Caco-2 (cell line): ENCODE measurements around the gene PIGM. TPM values are rescaled to one million over a fixed set of nuclear protein-coding genes. Genes with fewer than 3 reads are reported as not detected.

Experiments used
- BruUV-seq: library from RNA; stranded (reverse); fragments of 400-500 nt; replicated peaks from 2 replicates; lab custom pipeline; 2021; lab: Mats Ljungman, UMichigan
- CTCF ChIA-PET: fragments of 300-600 bp; sonication (Branson Sonifier 250); formaldehyde crosslinking; loops from one replicate; lab custom pipeline; 2022; ENCODE audit warnings: antibody characterized with exemption; lab: Charles Lee
- POLR2A ChIA-PET: fragments of 300-600 bp; sonication (Branson Sonifier 250); formaldehyde crosslinking; loops from one replicate; lab custom pipeline; 2022; ENCODE audit warnings: antibody characterized with exemption; lab: Charles Lee
- DNase-seq, 2 experiments: peaks; one replicate each; pipeline versions ENCODE4 v3.0.0 to v3.0.0-alpha.2; 2020 to 2022
- H3K27me3 ChIP-seq: replicated peaks from 2 replicates; pipeline ENCODE4 v1.6.0; 2011; ENCODE audit warnings: low read length; ENCODE audit not compliant: control insufficient read depth, insufficient read depth
- H3K36me3 ChIP-seq: 2 replicates; pipeline ENCODE4 v1.5.1; 2011; ENCODE audit warnings: low read length; ENCODE audit not compliant: control insufficient read depth, insufficient read depth
- H3K4me1 ChIP-seq: fragments of 250-450 bp; sonication (Bioruptor Pico); 2 replicates; pipeline ENCODE4 v1.5.1; 2020; ENCODE audit warnings: mild to moderate bottlenecking
- H3K4me3 ChIP-seq: 2 replicates; pipeline ENCODE4 v1.5.1; 2011; ENCODE audit warnings: low read depth, mild to moderate bottlenecking, control low read depth, low read length
- H3K9me3 ChIP-seq: fragments of 250-450 bp; sonication (Bioruptor Pico); 2 replicates; pipeline ENCODE4 v1.5.1; 2020; ENCODE audit warnings: mild to moderate bottlenecking, moderate library complexity
- H3K27ac Mint-ChIP-seq: one replicate; pipeline ENCODE4 v1.8.0; 2022; ENCODE audit warnings: mixed read lengths; ENCODE audit not compliant: unreplicated experiment
- H3K27me3 Mint-ChIP-seq: one replicate; pipeline ENCODE4 v1.8.0; 2022; ENCODE audit warnings: mixed read lengths; ENCODE audit not compliant: insufficient read depth, unreplicated experiment
- H3K36me3 Mint-ChIP-seq: one replicate; pipeline ENCODE4 v1.8.0; 2022; ENCODE audit warnings: mild to moderate bottlenecking, mixed read lengths; ENCODE audit not compliant: insufficient read depth, unreplicated experiment
- H3K4me1 Mint-ChIP-seq: one replicate; pipeline ENCODE4 v1.8.0; 2022; ENCODE audit warnings: low read depth, mixed read lengths; ENCODE audit not compliant: unreplicated experiment
- H3K4me3 Mint-ChIP-seq: one replicate; pipeline ENCODE4 v1.8.0; 2022; ENCODE audit warnings: mild to moderate bottlenecking, moderate library complexity, mixed read lengths; ENCODE audit not compliant: unreplicated experiment
- H3K9me3 Mint-ChIP-seq: one replicate; pipeline ENCODE4 v1.8.0; 2022; ENCODE audit warnings: mixed read lengths; ENCODE audit not compliant: unreplicated experiment
- intact Hi-C: fragments of 100-400 bp; cut with micrococcal nuclease; formaldehyde crosslinking; loops from one replicate; pipeline ENCODE4 v1.10.0; 2022; ENCODE audit not compliant: unreplicated experiment
- total RNA-seq: library from RNA; stranded (reverse); gene quantifications from 2 replicates; pipeline ENCODE4 v1.2.3, GENCODE V29; 2022
- TF ChIP-seq, protein P1 (sequence below), 2 experiments: fragments of 200-600 bp in 1 of 2; IDR thresholded peaks; 1 replicate in 1 of 2; 2 replicates in 1 of 2; pipeline versions ENCODE4 v1.5.1 to v1.8.0; 2011 to 2022; ENCODE audit warnings: antibody characterized with exemption in 1 of 2, control low read depth in 1 of 2, inconsistent platforms in 1 of 2, low read depth in 1 of 2, low read length in 1 of 2, mild to moderate bottlenecking in 1 of 2, moderate library complexity in 1 of 2; ENCODE audit not compliant: insufficient read depth in 1 of 2, severe bottlenecking in 1 of 2, unreplicated experiment in 1 of 2

PIGM gene
- total RNA-seq, 1 experiment from 2014 or later = 5.5 TPM

DNA sequence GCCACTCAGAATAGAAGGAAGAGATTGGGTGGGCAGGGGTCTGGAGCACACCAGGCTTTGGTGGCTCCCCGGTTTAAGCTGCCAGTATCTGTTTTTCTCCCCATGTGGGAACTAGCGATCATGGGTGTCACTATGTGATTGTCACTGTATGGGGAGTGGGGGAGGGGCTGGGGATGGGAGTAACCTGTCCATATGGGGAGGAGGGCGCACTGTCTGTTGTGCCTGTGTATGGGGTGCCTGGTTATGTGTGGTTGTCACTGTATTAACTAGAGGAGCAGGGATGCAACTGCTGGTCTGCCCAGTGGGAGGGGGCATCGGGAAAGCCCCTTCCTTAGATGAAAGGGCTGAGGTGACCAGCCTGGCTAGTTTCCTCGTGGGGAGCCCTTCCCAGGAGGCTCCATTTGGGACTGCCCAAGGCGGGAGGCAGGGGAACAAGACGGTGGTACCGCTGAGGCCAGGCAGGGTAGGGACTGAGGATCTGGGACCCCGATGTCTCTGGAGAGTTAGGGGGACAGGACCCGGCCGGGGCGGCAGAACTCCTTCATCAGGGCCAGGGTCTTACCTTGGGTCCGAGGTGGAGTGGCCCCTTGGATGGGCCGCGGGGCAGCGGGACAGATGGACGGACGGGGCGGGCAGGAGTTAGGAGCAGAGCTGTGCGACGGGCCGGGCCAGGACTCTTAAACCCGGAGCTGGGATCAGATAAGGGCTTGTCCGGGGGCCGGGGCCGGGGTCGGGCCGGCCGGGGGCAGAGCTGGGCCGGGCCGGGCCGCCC, 37.9 kb upstream of the PIGM start, which contains the start of gene KCNJ10:
KCNJ10 (minus strand) TSS at position 701 of the 772 bp plus-strand sequence. CDS start 27,628 bp downstream, outside the sequence.
- CTCF ChIA-PET = interaction anchor here (0.7 to 1.3 kb wide), 3 partner anchors 9 to 24 kb away, joined by 3 to 4 read pairs (median 4); no protein-coding TSS in a partner anchor
- BruUV-seq = no TSS peak

DNA sequence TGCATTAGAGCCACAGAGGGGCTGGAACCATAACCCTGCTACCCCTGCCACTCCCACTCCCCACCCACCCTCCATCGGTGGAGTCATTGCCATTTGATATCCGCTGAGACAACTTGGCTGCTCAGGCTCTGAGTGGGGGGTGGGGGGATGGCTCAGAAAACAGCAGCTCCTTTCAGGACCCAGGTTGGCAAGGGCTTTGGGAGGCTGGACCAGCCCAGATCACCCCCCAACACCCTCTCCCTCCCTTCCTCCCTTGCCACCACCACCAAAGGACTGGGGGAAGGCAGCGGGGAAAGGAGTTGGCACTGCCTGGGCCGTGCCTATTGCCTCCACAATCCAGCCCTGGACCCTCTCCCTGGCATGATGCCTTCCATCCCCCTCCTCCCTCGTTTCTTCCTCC, 36.4 kb upstream of the PIGM start:
- no peaks in the 10 kb centered on the region for H3K9me3 Mint-ChIP-seq
- POLR2A ChIA-PET = no interaction called here
- peaks cover 9% of the 10 kb centered on the region for H3K36me3 Mint-ChIP-seq
- TF ChIP-seq, protein P1, sequence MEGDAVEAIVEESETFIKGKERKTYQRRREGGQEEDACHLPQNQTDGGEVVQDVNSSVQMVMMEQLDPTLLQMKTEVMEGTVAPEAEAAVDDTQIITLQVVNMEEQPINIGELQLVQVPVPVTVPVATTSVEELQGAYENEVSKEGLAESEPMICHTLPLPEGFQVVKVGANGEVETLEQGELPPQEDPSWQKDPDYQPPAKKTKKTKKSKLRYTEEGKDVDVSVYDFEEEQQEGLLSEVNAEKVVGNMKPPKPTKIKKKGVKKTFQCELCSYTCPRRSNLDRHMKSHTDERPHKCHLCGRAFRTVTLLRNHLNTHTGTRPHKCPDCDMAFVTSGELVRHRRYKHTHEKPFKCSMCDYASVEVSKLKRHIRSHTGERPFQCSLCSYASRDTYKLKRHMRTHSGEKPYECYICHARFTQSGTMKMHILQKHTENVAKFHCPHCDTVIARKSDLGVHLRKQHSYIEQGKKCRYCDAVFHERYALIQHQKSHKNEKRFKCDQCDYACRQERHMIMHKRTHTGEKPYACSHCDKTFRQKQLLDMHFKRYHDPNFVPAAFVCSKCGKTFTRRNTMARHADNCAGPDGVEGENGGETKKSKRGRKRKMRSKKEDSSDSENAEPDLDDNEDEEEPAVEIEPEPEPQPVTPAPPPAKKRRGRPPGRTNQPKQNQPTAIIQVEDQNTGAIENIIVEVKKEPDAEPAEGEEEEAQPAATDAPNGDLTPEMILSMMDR (IDR thresholded peaks at IDR 0.05; ENCODE audit: insufficient read depth in 1 of 2, low read depth in 1 of 2, low read length in 1 of 2, severe bottlenecking in 1 of 2, unreplicated experiment in 1 of 2) = no peak
- intact Hi-C loops = no loop called here
- Histone ChIP-seq H3K4me3 (no peak overlapping the region), H3K27me3 (no peaks in the 10 kb centered on the region), H3K36me3 (no peaks in the 10 kb centered on the region), H3K4me1 (peaks cover 14% of the 10 kb centered on the region), H3K9me3 (no peaks in the 10 kb centered on the region)
- H3K27ac Mint-ChIP-seq = no peak overlapping the region
- BruUV-seq = no TSS peak
- CTCF ChIA-PET = interaction anchor here (1.2 to 1.4 kb wide), 2 partner anchors 10 to 33 kb away, joined by 3 to 4 read pairs; no protein-coding TSS in a partner anchor
- no peaks in the 10 kb centered on the region for H3K4me1 Mint-ChIP-seq
- no peak for DNase-seq
- peaks cover 13% of the 10 kb centered on the region for H3K27me3 Mint-ChIP-seq
- H3K4me3 Mint-ChIP-seq = no peak overlapping the region

More for the DNA sequence above, 37.9 kb upstream of the PIGM start, which contains the start of gene KCNJ10:
- intact Hi-C loops = loop anchor here (1.0 to 2.0 kb wide), 2 partner anchors 8 to 23 kb away; no protein-coding TSS in a partner anchor
- DNase-seq = peak in 1 of 2 experiments; percentile 10
- Mint-ChIP-seq H3K27me3 (peaks cover 15% of the 10 kb centered on the region), H3K36me3 (peaks cover 9% of the 10 kb centered on the region), H3K4me3 (peak within 1 kb of the TSS; percentile 92), H3K4me1 (no peaks in the 10 kb centered on the region), H3K27ac (no peak within 1 kb of the TSS), H3K9me3 (no peaks in the 10 kb centered on the region)
- Histone ChIP-seq H3K36me3 (no peaks in the 10 kb centered on the region), H3K9me3 (no peaks in the 10 kb centered on the region), H3K4me3 (peak within 1 kb of the TSS; percentile 57), H3K27me3 (no peaks in the 10 kb centered on the region), H3K4me1 (peaks cover 8% of the 10 kb centered on the region)
- TF ChIP-seq, protein P1 (IDR thresholded peaks at IDR 0.05; ENCODE audit: insufficient read depth in 1 of 2, low read depth in 1 of 2, low read length in 1 of 2, severe bottlenecking in 1 of 2, unreplicated experiment in 1 of 2) = no peak
- POLR2A ChIA-PET = no interaction called here

DNA sequence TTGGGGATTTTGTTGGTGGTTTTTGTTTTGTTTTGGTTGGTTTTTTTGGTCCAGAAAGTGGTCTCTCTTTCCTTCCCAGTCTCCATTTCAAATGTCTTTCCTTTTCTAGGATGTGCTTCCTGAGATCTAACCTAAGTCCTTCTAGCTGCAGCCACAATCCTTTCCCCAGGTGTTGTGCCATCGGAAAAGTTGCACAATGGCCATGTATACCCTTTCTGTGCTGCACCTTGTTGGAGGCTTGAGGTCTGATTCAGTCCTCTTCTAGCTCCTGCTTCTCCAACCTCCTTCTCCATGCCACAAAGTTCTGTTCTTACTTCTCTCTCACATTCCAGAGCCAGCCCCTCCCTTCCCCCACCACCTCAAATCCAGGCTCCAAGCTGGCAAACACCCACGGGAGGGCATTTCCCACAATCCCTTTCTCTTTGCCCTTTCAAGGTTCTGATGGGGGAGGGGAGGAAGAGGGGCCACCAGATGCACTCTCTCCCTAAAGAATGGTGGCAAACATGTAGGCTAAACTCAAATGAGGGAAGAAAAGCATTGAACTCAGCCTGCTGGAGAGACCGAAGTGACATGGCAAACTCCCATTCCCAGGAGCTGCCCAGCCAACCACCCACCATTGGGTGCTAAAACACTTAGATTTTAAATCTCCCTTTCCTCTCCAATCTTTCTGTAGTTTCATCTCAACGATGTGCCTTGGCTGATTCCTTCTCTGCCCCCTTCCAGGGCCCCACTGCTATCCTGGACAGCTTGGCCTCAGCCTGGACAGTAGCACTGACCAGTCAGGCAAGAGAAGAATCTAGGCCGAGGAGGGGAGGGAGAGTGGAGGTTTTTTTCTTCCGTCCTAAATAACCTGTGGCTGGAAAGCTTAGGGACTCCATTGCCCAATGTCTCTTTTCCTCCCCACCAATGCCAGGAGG, 35.3 kb upstream of the PIGM start:
- POLR2A ChIA-PET = no interaction called here
- no peak overlapping the region for H3K27ac Mint-ChIP-seq
- TF ChIP-seq, protein P1 (IDR thresholded peaks at IDR 0.05; ENCODE audit: insufficient read depth in 1 of 2, low read depth in 1 of 2, low read length in 1 of 2, severe bottlenecking in 1 of 2, unreplicated experiment in 1 of 2) = no peak
- BruUV-seq = no TSS peak
- Histone ChIP-seq H3K4me1 (peaks cover 14% of the 10 kb centered on the region), H3K36me3 (no peaks in the 10 kb centered on the region), H3K4me3 (no peak overlapping the region), H3K9me3 (no peaks in the 10 kb centered on the region), H3K27me3 (no peaks in the 10 kb centered on the region)
- DNase-seq = no peak
- CTCF ChIA-PET = interaction anchor here (1.0 to 1.4 kb wide), 2 partner anchors 14 to 34 kb away, joined by 4 to 6 read pairs; partner anchors contain the start of gene KCNJ9
- H3K4me1 Mint-ChIP-seq = no peaks in the 10 kb centered on the region
- no peaks in the 10 kb centered on the region for H3K9me3 Mint-ChIP-seq
- H3K36me3 Mint-ChIP-seq = peaks cover 9% of the 10 kb centered on the region
- intact Hi-C loops = no loop called here
- H3K4me3 Mint-ChIP-seq = no peak overlapping the region
- peaks cover 11% of the 10 kb centered on the region for H3K27me3 Mint-ChIP-seq
